ENCODE measurements around the gene RSPRY1. TPM values are rescaled to one million over a fixed set of nuclear protein-coding genes. Genes with fewer than 3 reads are reported as not detected.

The RSPRY1 gene
- total and polyA plus RNA-seq, 2 of the 8 experiments (the other 6 are each of a cell fraction or from before 2014, with no cell fraction given), result 11.5 to 32.5 TPM

- Histone ChIP-seq H3K4ac (replicated peaks; ENCODE audit: insufficient read length, low read depth, low read length) (no peak overlapping the region), H3K36me3 (ENCODE audit: control insufficient read depth in 2 of 4, insufficient read depth in 4 of 4, low read length in 3 of 4) (peaks cover 18 to 68% (median 57%) of the 10 kb centered on the region in 4 experiments), H3K4me3 (ENCODE audit: extremely low read depth in 1 of 4, insufficient read depth in 2 of 4, low read depth in 3 of 4, low read length in 4 of 4) (no peak overlapping the region), H2BK15ac (ENCODE audit: low read length) (no peak overlapping the region), H2AK5ac (ENCODE audit: low read depth, low read length) (no peak overlapping the region), H3K23me2 (ENCODE audit: low read depth, low read length) (no peaks in the 10 kb centered on the region), H3K14ac (ENCODE audit: insufficient read length) (no peak overlapping the region), H4K20me1 (replicated peaks in 1 of 2; ENCODE audit: control insufficient read depth in 1 of 2, insufficient read depth in 2 of 2, low read length in 2 of 2) (peaks cover 0 to 1% of the 10 kb centered on the region in 2 experiments), H3K18ac (ENCODE audit: extremely low read depth, low read length) (no peak overlapping the region), H3K9me3 (ENCODE audit: insufficient read depth in 2 of 2, low read depth in 1 of 2, low read length in 1 of 2) (no peaks in the 10 kb centered on the region), H4K91ac (replicated peaks; ENCODE audit: insufficient read length, low read length) (no peak overlapping the region), H3K4me1 (replicated peaks in 1 of 4; ENCODE audit: control insufficient read depth in 3 of 4, insufficient read depth in 4 of 4, low read length in 3 of 4) (no peaks in the 10 kb centered on the region), H3K23ac (ENCODE audit: insufficient read length) (no peak overlapping the region), H2BK20ac (ENCODE audit: low read length) (no peak overlapping the region), H3K4me2 (ENCODE audit: insufficient read depth in 1 of 2, low read depth in 2 of 2, low read length in 2 of 2) (no peak overlapping the region), H2BK12ac (ENCODE audit: low read depth, low read length) (no peak overlapping the region), H2BK5ac (ENCODE audit: low read depth, low read length) (no peak overlapping the region), H4K5ac (ENCODE audit: insufficient read length, low read depth, low read length) (no peak overlapping the region), H3K27ac (ENCODE audit: low read depth, low read length) (no peak overlapping the region), H3K9ac (replicated peaks in 1 of 4; ENCODE audit: extremely low read depth in 1 of 4, low read depth in 3 of 4, low read length in 3 of 4) (no peak overlapping the region), H4K8ac (ENCODE audit: extremely low read depth, insufficient read depth, low read length) (no peak overlapping the region), H3K56ac (replicated peaks; ENCODE audit: insufficient read length, low read depth, low read length) (no peak overlapping the region), H3K79me1 (ENCODE audit: low read depth, low read length) (no peaks in the 10 kb centered on the region), H2BK120ac (replicated peaks; ENCODE audit: low read depth, low read length) (no peak overlapping the region), H2AFZ (ENCODE audit: low read length) (no peak overlapping the region), H3K27me3 (replicated peaks in 1 of 4; ENCODE audit: control insufficient read depth in 3 of 4, extremely low read depth in 1 of 4, insufficient read depth in 3 of 4, low read length in 3 of 4) (no peaks in the 10 kb centered on the region), H3K79me2 (ENCODE audit: control insufficient read depth in 1 of 2, insufficient read depth in 2 of 2, low read length in 2 of 2) (no peaks in the 10 kb centered on the region)
- CTCF ChIA-PET (ENCODE audit: partially characterized antibody), result interaction anchor here (0.7 to 1.9 kb wide), 4 partner anchors 79 to 89 kb away, joined by 4 to 10 read pairs (median 4); no protein-coding TSS in a partner anchor
- DNase-seq (ENCODE audit: low read depth in 1 of 2, low spot score in 2 of 2) (no peak), FAIRE-seq (no peak)
- POLR2A ChIA-PET (ENCODE audit: partially characterized antibody), result no interaction called here
- no peak for TF ChIP-seq CHD7 (IDR thresholded peaks at IDR 0.05; ENCODE audit: insufficient replicate concordance, low read length)
Observed at GRCh38 chr16:57166451-57166850, 19.7 kb upstream of the RSPRY1 start.

All from H1 (cell line).